DMS114 treated with DMSO at 0.1 percent for 48 hours (cell line): ENCODE data around the gene CCDC60.

ENCODE experiments used
- DNase-seq: peaks from one replicate; lab custom pipeline; 2025; ENCODE audit not compliant: unreplicated experiment; lab: John Stamatoyannopoulos, UW

The CCDC60 gene

GRCh38 chr12:119334430-119335170, at the start of gene CCDC60:
CCDC60 (plus strand) TSS chr12:119334729; CDS start chr12:119335177, 448 bp downstream.
- DNase-seq, result no peak

GRCh38 chr12:119288576-119288975, 46.0 kb upstream of the CCDC60 start:
- no peak for DNase-seq

- DNase-seq, result no peak
These were observed 41.5 kb upstream of the CCDC60 start for GRCh38 chr12:119292893-119293630.

- DNase-seq, result no peak
These were observed 40.3 kb upstream of the CCDC60 start for GRCh38 chr12:119294211-119294610.

- DNase-seq, result no peak
These were observed 38.0 kb upstream of the CCDC60 start for GRCh38 chr12:119296535-119296934.

- DNase-seq, result no peak
These were observed 35.4 kb upstream of the CCDC60 start for GRCh38 chr12:119299130-119299529.

GRCh38 chr12:119301379-119301778, 33.1 kb upstream of the CCDC60 start:
- DNase-seq, result no peak

- no peak for DNase-seq
These were observed 32.0 kb upstream of the CCDC60 start for GRCh38 chr12:119302451-119303080.

GRCh38 chr12:119306593-119306992, 27.9 kb upstream of the CCDC60 start:
- no peak for DNase-seq

GRCh38 chr12:119307747-119308146, 26.8 kb upstream of the CCDC60 start:
- DNase-seq, result no peak

- DNase-seq, result no peak
These were observed 25.6 kb upstream of the CCDC60 start for GRCh38 chr12:119308708-119309456.

GRCh38 chr12:119311878-119312277, 22.7 kb upstream of the CCDC60 start:
- DNase-seq, result no peak

- no peak for DNase-seq
These were observed 21.6 kb upstream of the CCDC60 start for GRCh38 chr12:119312904-119313303.

GRCh38 chr12:119314290-119314689, 20.2 kb upstream of the CCDC60 start:
- DNase-seq, result no peak

- DNase-seq, result no peak
These were observed 14.9 kb upstream of the CCDC60 start for GRCh38 chr12:119319638-119320037.

- no peak for DNase-seq
These were observed 13.9 kb upstream of the CCDC60 start for GRCh38 chr12:119320678-119321077.

- no peak for DNase-seq
These were observed 12.2 kb upstream of the CCDC60 start for GRCh38 chr12:119322301-119322723.

- no peak for DNase-seq
These were observed 8.7 kb upstream of the CCDC60 start for GRCh38 chr12:119325813-119326212.

GRCh38 chr12:119326341-119326740, 8.2 kb upstream of the CCDC60 start:
- no peak for DNase-seq

GRCh38 chr12:119327471-119327870, 7.1 kb upstream of the CCDC60 start:
- DNase-seq, result no peak

GRCh38 chr12:119328111-119328510, 6.4 kb upstream of the CCDC60 start:
- DNase-seq, result no peak
